ENCODE data around the gene CCDC83.
"Not testable (repeated sequence)": the region's sequence is repeated elsewhere in the genome, so short reads cannot be mapped to it uniquely, and the experiment has no call there.

Gene CCDC83

DNA sequence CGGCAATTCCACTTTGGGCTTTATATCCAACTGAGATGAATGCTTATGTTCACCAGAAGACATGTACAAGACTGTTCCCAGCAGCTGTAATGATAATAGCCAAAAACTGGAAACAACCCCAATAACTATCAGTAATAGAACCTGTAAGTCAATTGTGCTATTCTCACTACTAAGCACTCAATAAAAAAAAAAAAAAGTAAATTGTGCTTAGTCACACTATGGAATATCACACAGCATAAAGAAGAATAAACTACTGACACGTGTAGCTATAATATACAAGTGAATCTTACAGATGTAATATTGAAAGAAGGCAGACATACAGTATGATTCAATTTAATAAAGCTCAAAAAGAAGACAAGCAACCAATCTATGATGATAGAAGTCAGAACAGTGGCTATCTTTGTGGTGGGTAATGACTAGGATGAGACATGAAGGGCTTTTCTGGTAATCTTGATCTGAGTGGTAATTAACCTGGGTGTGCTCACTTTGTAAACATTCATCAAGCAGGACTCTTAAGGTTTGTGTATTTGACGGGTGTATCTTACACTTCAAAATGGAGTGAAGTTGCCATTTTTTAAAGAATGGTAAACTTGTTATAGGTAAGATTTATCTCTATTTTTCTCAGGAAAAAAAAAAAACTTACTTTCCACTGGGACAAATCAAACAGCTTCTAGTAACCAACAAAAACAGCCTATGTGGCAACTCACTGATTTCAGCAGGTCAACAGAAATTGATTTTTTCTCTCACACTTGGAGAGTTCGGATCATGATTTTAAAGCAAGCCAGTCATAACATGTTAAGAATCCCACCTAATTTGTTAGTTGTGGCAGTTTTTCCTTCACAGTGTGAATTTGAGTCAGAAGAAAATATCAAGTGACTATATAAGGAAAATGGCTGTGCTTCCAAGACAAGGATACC, 84.2 kb downstream of the CCDC83 start:
- no peak overlapping the region for H3K4me3 ChIP-seq (ENCODE audit: low read depth, low read length)

GRCh38 chr11:85941380-85941973, 86.3 kb downstream of the CCDC83 start:
- H3K4me3 ChIP-seq (ENCODE audit: low read depth, low read length): no peak overlapping the region

- no peak overlapping the region for H3K4me3 ChIP-seq (ENCODE audit: low read depth, low read length)
Measured at GRCh38 chr11:85945296-85945695, 90.1 kb downstream of the CCDC83 start.

- H3K4me3 ChIP-seq (ENCODE audit: low read depth, low read length): no peak overlapping the region
Measured at GRCh38 chr11:85945788-85946187, 90.6 kb downstream of the CCDC83 start.

DNA sequence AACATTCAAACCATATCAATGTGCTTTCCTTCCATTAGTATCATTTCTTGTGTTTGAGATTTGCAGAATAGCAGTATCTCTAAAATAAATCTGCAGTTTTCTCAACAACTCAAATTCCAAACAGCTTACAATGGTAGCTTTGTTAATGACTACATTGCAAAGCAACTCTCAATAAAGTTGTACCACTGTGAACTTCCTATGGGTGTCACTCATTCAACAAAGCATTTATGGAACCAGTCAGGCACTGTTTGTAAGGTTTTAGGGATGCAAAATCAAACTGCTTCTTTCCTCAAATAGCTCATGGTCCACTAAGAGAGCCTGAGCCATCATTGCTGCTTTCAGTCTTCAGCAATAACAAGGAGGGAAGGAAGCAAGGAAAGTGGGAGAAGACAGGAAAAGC, 91.0 kb downstream of the CCDC83 start:
- no peak overlapping the region for H3K4me3 ChIP-seq (ENCODE audit: low read depth, low read length)

DNA sequence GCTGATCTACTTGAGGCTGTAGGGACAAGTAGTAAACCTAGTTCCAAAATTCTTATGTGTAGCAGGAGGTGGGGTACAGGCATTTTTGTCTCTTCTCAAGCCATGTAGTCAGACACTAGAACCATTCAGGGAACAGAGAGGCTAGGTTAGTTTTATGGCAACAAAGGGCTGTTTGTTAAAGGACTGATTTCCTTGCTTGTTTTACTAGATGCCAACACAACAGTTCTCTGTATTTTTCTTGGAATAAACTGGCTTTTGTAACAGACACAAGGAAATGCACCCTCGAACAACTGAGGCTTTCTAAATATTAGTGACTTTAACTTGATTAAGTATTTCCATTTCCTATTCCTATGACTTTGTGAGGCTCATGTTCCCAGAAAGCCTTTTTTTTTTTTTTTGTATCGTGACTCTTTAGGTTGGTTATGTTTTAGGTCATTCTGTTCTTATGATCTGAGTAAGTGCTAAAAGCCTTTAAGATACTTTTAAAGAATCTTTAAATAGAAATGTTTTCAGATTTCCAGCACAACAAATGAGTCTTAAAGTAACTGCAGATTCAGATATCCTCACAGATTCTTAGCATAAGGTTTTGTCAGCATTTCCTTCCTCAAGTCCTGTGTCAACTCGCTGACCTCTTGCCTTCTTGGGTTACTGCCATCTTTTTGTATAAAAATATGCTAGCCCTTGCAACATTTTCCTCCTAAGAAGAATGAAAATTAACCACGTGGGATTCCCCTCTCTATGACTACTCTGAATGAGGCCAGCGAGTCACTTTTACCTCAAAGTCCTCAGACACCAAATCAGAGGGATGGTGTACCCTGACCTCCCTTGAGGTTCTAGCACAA, 92.5 kb downstream of the CCDC83 start:
- H3K4me3 ChIP-seq (ENCODE audit: low read depth, low read length): no peak overlapping the region

GRCh38 chr11:85948884-85949283, 93.7 kb downstream of the CCDC83 start:
- no peak overlapping the region for H3K4me3 ChIP-seq (ENCODE audit: low read depth, low read length)

DNA sequence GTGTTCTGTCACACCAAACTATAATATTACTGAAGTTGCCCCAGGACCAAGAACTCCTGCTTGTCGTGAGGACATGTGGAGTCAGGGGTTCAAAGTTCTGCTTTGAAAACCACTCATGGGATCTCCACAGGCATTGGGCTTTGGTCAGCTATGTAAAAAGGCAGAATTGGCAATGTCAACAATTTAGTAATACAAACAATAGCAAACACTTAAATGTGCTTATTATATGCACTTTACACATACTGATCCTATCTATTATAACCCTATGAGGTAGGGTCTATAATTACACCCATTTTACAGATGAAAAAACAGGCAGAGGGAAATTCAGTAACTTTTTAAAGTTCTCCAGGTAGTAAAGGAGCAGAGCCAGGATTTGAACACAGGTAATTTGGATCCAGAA, 94.6 kb downstream of the CCDC83 start:
- H3K4me3 ChIP-seq (ENCODE audit: low read depth, low read length): no peak overlapping the region

DNA sequence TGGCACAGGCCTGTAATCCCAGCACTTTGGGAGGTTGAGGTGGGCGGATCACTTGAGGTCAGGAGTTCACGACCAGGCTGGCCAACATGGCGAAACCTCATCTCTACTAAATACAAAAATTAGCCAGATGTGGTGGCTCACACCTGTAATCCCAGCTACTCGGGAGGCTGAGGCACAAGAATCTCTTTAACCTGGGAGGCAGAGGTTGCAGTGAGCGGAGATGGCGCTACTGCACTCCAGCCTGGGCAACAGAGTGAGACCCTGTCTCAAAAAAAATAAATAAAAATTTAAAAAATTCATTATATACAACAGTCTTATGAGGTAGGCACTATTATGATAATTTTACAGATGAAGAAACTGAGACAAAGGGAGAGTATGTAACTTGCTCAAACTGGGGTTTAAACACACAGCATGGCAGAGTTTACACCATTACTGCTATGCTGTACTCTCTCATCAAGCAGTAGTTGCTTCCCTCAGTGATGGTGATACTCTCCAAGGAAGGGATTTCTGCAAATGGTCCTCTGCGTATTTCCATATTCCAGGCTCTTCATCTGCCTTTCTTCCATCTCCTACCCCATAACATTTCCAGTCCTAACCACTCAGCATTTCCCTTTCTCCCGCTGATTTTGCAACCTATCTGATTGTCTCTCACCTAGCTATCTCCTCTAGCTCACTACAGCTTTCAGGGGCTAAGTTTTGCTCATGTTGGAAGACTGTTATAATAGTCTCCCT, 95.3 kb downstream of the CCDC83 start:
- H3K4me3 ChIP-seq (ENCODE audit: low read depth, low read length): no peak overlapping the region

DNA sequence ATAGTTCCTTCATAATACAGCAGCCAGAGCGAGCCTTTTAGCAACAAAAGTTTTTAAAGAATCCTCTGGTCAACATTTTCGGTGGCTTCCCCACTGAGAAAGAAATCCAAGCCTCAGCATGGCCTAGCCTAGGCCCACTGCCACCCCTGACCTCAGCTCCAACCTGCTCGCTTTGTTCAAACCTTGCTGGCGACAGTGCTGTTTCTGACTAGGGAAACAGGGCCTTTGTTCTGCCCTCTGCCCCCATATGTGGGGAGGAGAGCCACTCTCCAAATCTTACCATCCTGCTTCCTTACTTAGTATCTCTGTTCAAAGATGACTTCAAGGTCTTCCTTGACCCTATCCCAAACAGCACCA, 95.8 kb downstream of the CCDC83 start:
- H3K4me3 ChIP-seq (ENCODE audit: low read depth, low read length): no peak overlapping the region

DNA sequence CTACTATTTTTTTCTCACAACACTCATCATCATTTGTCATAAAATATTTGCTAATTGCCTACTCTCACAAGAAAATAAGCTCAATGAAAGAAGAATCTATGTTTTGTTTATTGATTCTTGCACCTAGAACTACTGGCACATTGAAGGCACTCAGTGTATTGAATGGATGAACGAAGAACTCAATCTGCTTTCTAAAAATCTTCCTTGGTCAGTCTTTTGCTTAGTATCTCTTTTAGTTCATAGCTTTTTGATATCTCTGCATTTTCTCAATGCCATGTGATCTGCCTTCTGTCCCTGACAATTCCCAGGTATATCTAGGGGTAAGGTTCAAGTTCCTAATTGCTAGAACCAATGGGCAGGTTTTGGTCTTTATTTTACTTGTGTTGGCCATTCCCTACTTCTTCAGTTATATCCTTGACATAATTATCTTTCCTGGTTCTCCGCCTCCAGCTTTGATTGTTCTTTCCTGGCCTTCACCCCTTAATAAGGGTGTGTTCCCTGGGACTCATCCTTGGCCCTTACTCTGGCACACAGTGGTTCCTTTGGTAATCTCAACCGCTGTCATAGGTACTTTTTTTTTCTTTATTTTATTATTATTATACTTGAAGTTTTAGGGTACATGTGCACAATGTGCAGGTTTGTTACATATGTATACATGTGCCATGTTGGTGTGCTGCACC, 96.4 kb downstream of the CCDC83 start:
- no peak overlapping the region for H3K4me3 ChIP-seq (ENCODE audit: low read depth, low read length)

GRCh38 chr11:85952108-85952485, 96.9 kb downstream of the CCDC83 start:
- not testable (repeated sequence) for H3K4me3 ChIP-seq (ENCODE audit: low read depth, low read length)

DNA sequence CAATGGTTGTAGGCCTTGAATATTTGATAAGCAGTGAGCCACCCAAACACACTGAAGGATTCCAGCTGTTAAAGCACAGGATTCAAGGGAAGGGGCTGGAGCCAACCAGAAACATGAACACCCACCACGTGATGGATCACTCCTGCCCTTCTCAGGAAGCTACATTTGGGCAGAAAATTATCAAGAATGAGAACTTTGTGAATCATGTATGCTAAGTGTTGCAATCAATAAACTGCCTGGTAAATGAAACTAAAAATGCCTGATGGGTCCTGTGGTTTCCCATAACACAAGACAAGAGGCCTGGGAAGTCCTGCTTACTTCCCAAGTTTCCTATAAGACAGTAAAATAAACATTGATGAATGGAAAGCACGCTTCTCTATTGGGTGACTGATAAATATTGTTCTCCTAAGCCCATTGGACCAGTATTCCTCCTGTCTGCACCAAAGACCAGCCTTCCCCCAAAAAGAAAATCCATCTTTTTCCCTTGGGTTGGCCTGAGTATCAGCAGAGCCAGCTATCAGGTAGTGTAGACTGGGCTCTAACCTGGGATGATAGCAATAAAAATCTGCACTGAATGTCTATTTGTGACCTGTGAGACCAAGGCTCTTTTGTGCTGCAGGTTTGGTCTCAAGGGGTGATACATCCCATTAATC, 98.4 kb downstream of the CCDC83 start:
- no peak overlapping the region for H3K4me3 ChIP-seq (ENCODE audit: low read depth, low read length)

GRCh38 chr11:85955531-85955930, 100.3 kb downstream of the CCDC83 start:
- H3K4me3 ChIP-seq (ENCODE audit: low read depth, low read length): no peak overlapping the region

- H3K4me3 ChIP-seq (ENCODE audit: low read depth, low read length): no peak overlapping the region
Measured at GRCh38 chr11:85960678-85961077, 105.5 kb downstream of the CCDC83 start.

DNA sequence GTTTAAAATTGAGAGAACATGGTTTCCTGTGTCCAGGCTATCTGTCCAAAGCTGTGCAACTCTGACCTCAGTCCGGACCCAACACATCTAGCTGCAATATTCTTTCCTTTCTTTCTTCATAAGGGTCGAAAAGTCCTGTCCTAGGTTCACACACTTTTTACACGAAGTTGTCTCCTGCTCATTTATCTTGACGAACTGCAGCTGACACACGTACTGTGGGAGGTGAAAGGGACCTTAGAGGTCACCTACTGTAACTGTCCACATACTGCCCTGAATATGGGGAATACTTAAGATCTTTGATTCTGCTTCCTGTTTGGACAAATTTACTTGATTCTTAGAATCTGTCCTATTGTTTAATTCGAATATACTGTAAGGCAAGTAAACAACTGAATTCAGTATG, 105.9 kb downstream of the CCDC83 start:
- H3K4me3 ChIP-seq (ENCODE audit: low read depth, low read length): no peak overlapping the region

- H3K4me3 ChIP-seq (ENCODE audit: low read depth, low read length): no peak overlapping the region
Measured at GRCh38 chr11:85961930-85962363, 106.8 kb downstream of the CCDC83 start.

GRCh38 chr11:85965202-85965601, 110.0 kb downstream of the CCDC83 start:
- no peak overlapping the region for H3K4me3 ChIP-seq (ENCODE audit: low read depth, low read length)

DNA sequence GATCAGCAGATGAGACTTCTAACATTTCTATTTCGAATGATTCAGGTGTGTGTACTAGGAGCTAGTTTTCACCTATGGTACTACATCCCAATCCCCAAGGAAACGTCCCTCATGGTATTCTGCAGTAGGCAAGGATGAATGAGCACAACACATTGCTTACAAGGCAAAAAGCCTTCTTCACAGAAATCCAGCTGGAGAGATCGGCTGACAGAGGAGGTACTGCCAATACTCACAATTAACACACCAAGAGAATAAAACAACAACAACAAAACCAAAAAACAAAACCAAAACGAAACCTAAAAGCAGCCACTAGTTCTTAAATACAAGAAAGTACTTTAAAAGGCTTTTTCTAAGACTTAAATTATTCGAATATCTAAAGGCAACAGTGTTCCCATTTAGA, 112.3 kb downstream of the CCDC83 start:
- H3K4me3 ChIP-seq (ENCODE audit: low read depth, low read length): no peak overlapping the region
